Endothelial cell (in vitro differentiated cells): ENCODE measurements around the gene NKIRAS2. TPM values are rescaled to one million over a fixed set of nuclear protein-coding genes. Genes with fewer than 3 reads are reported as not detected.
"Not testable (repeated sequence)": the region's sequence is repeated elsewhere in the genome, so short reads cannot be mapped to it uniquely, and the experiment has no call there.

Experiments
- DNase-seq: peaks from one replicate; pipeline ENCODE4 v3.0.0; 2021; ENCODE audit warnings: low spot score
- H3K27ac Mint-ChIP-seq: one replicate; pipeline ENCODE4 v1.8.0; 2021; ENCODE audit warnings: mixed read lengths, inconsistent platforms; ENCODE audit not compliant: unreplicated experiment
- H3K27me3 Mint-ChIP-seq: one replicate; pipeline ENCODE4 v1.8.0; 2021; ENCODE audit warnings: mild to moderate bottlenecking, moderate library complexity, mixed read lengths, inconsistent platforms; ENCODE audit not compliant: unreplicated experiment
- H3K36me3 Mint-ChIP-seq: one replicate; pipeline ENCODE4 v1.8.0; 2021; ENCODE audit warnings: mild to moderate bottlenecking, low read depth, mixed read lengths, inconsistent platforms; ENCODE audit not compliant: unreplicated experiment
- H3K4me1 Mint-ChIP-seq: one replicate; pipeline ENCODE4 v1.8.0; 2021; ENCODE audit warnings: mild to moderate bottlenecking, mixed read lengths, inconsistent platforms; ENCODE audit not compliant: unreplicated experiment
- H3K4me3 Mint-ChIP-seq: one replicate; pipeline ENCODE4 v1.8.0; 2021; ENCODE audit warnings: mild to moderate bottlenecking, mixed read lengths, inconsistent platforms; ENCODE audit not compliant: unreplicated experiment
- H3K9me3 Mint-ChIP-seq: one replicate; pipeline ENCODE4 v1.8.0; 2021; ENCODE audit warnings: mixed read lengths, inconsistent platforms; ENCODE audit not compliant: unreplicated experiment
- CTCF ChIP-seq: fragments of 200-600 bp; sonication (generic); IDR thresholded peaks from one replicate; pipeline ENCODE4 v1.5.0; 2021; ENCODE audit warnings: antibody characterized with exemption; ENCODE audit not compliant: unreplicated experiment
- total RNA-seq: library from RNA; stranded (reverse); fragmentation: NEBNext Ultra II Directional; extraction: Animal tissue kit (Norgen Biotek cat#: 25700); gene quantifications from one replicate; pipeline ENCODE4 v1.2.1, GENCODE V29; 2021; ENCODE audit not compliant: unreplicated experiment

The NKIRAS2 gene
- total RNA-seq, 1 donor from 2014 or later, result 67.4 TPM

GRCh38 chr17:42016411-42016831 is 3.5 kb upstream of the NKIRAS2 start:
- DNase-seq, result no peak
- TF ChIP-seq CTCF, result no peak
- peak overlapping the region; percentile 100 for H3K4me3 Mint-ChIP-seq
- H3K9me3 Mint-ChIP-seq, result no peaks in the 10 kb centered on the region
- H3K27me3 Mint-ChIP-seq, result peaks cover 27% of the 10 kb centered on the region
- peaks cover 52% of the 10 kb centered on the region for H3K4me1 Mint-ChIP-seq
- H3K27ac Mint-ChIP-seq, result peak overlapping the region; percentile 100
- peaks cover 13% of the 10 kb centered on the region for H3K36me3 Mint-ChIP-seq

- peak within 1 kb of the TSS; percentile 100 for H3K27ac Mint-ChIP-seq
- peaks cover 48% of the 10 kb centered on the region for H3K4me1 Mint-ChIP-seq
- H3K4me3 Mint-ChIP-seq, result peak within 1 kb of the TSS; percentile 100
These were observed 2.7 kb upstream of the NKIRAS2 start, which contains the start of gene DNAJC7 for GRCh38 chr17:42016941-42017865. DNAJC7 (minus strand) TSS chr17:42017439; CDS start chr17:42017416, 23 bp downstream.

GRCh38 chr17:42017866-42018200 is 2.1 kb upstream of the NKIRAS2 start:
- TF ChIP-seq CTCF, result no peak
- H3K27me3 Mint-ChIP-seq, result peaks cover 32% of the 10 kb centered on the region
- no peak for DNase-seq
- peaks cover 50% of the 10 kb centered on the region for H3K4me1 Mint-ChIP-seq
- peak overlapping the region; percentile 100 for H3K27ac Mint-ChIP-seq
- H3K36me3 Mint-ChIP-seq, result peaks cover 22% of the 10 kb centered on the region
- H3K9me3 Mint-ChIP-seq, result no peaks in the 10 kb centered on the region
- H3K4me3 Mint-ChIP-seq, result peak overlapping the region; percentile 100

More at GRCh38 chr17:42016941-42017865, 2.7 kb upstream of the NKIRAS2 start, which contains the start of gene DNAJC7:
- no peak for TF ChIP-seq CTCF
- Mint-ChIP-seq H3K36me3 (peaks cover 18% of the 10 kb centered on the region), H3K27me3 (peaks cover 32% of the 10 kb centered on the region), H3K9me3 (no peaks in the 10 kb centered on the region)
- peak; percentile 84 for DNase-seq

- Mint-ChIP-seq H3K36me3 (peaks cover 22% of the 10 kb centered on the region), H3K4me3 (peak overlapping the region; percentile 100), H3K27me3 (peaks cover 32% of the 10 kb centered on the region), H3K27ac (peak overlapping the region; percentile 100), H3K4me1 (peaks cover 47% of the 10 kb centered on the region), H3K9me3 (no peaks in the 10 kb centered on the region)
- TF ChIP-seq CTCF, result no peak
- DNase-seq, result no peak
These were observed 1.6 kb upstream of the NKIRAS2 start for GRCh38 chr17:42018339-42018738.

- peaks cover 22% of the 10 kb centered on the region for H3K36me3 Mint-ChIP-seq
These were observed 902 bp upstream of the NKIRAS2 start for GRCh38 chr17:42018988-42019387.

GRCh38 chr17:42020845-42021244 is 955 bp downstream of the NKIRAS2 start:
- Mint-ChIP-seq H3K27me3 (peaks cover 32% of the 10 kb centered on the region), H3K27ac (peak overlapping the region; percentile 67), H3K4me3 (peak overlapping the region; percentile 99), H3K4me1 (peaks cover 63% of the 10 kb centered on the region), H3K36me3 (peaks cover 32% of the 10 kb centered on the region)
- not testable (repeated sequence) for DNase-seq, H3K9me3 Mint-ChIP-seq

More at GRCh38 chr17:42018988-42019387, 902 bp upstream of the NKIRAS2 start:
- Mint-ChIP-seq H3K4me1 (peaks cover 49% of the 10 kb centered on the region), H3K27ac (no peak overlapping the region), H3K9me3 (no peaks in the 10 kb centered on the region), H3K4me3 (peak overlapping the region; percentile 61), H3K27me3 (peaks cover 32% of the 10 kb centered on the region)
- no peak for TF ChIP-seq CTCF
- DNase-seq, result no peak
